Stimulated activated CD4-positive, alpha-beta T cell treated with anti-CD3 and anti-CD28 coated beads, Interleukin-4, amount 100 ng/mL, for 4 hours (primary cell): ENCODE data around the gene AGAP4.
"Not testable (repeated sequence)": the region's sequence is repeated elsewhere in the genome, so short reads cannot be mapped to it uniquely, and the experiment has no call there.

ENCODE experiments used
- DNase-seq, 2 experiments: peaks; one replicate each; pipeline ENCODE4 v3.0.0-alpha.2; 2020

The AGAP4 gene

DNA sequence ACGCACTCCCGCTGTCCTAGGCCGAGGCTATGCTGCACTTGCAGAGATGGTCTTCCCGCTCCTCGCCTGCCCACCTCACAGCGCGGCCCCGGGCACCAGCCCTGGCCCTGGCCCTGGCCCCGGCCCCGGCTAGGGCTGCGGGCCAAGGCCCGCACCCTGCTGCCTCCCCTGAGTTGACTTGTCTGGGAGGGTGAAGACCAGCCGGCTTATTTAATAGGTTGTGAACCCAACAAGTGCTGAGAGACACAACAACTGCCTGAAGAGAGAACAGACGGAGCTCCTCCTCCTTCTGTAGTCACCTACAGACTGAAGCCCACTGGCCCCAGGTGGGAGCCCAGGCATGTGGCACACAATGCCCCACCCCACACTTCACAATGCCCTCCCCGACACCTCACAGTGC, at the start of gene AGAP4:
Gene AGAP4 (minus strand): TSS at position 101 of the 400 bp plus-strand sequence. CDS start 153 bp downstream, outside the sequence.
- DNase-seq = not testable (repeated sequence)

DNA sequence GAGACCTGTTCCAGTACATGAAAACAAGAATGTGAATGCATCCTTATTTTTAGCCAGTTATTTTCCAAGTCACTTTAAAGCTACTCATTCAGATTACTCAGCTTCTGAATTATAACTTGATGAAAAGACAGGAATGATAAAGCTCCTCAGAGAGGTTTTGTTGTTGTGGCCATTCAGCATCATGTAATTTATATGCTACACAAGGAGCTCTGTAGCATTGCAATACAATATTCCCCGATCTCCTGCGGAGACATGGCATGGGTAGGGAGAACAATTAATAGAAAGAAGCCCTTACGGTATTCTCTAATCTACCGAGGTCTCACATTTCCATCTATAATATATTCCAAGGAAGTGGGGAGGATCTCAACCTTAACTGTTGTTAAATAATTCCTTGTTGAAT, 43.4 kb upstream of the AGAP4 start:
- not testable (repeated sequence) for DNase-seq

DNA sequence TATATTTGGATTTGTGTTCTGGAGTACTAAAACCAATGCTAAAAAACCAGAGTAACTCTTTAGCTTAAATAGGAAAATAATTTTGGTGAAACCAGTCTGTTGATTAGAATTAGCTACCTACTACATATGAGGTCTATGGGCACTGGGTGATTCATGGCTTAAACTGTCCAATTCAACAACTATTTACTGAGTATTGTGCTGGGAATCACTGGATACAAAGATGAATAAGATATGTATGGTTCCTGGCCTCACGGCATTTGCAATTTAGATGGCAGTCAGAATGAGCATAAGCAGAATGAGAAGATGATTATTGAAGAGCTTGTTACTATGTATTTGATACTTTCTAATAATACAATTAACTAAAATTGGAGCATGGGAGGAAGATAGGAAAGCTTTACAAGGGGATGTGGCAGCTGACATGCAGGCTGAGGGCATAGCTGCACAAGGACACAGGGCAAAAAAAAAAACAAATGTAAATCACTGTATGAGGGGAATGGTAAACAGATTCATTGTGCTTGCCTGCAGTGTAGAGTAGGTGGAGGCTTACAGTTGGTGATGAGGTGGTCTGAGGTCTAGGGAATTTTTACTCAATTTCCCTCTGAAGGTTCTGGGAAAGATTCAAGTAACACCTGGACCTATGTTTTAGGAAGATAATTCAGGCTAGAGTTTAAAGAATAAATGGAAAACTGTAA, 42.4 kb upstream of the AGAP4 start:
- not testable (repeated sequence) for DNase-seq

DNA sequence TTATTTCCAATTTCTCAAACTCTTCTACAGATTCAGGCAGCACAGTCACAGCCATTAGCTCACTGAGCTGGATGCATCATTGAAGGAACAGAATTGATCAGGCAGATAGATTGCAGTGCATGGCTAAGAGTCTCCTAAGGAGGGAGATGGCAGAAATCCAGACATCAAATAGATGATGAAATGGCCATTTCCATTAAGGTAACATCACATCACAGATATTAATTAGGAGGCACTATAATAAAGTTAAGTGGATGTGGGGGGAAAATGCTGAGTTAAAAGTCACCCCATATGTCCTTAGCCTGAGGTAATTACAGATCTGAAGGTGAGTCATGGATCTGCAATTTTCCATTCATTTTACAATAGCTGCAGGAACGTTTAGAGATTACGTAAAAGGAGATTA, 35.6 kb upstream of the AGAP4 start:
- DNase-seq = not testable (repeated sequence)

DNA sequence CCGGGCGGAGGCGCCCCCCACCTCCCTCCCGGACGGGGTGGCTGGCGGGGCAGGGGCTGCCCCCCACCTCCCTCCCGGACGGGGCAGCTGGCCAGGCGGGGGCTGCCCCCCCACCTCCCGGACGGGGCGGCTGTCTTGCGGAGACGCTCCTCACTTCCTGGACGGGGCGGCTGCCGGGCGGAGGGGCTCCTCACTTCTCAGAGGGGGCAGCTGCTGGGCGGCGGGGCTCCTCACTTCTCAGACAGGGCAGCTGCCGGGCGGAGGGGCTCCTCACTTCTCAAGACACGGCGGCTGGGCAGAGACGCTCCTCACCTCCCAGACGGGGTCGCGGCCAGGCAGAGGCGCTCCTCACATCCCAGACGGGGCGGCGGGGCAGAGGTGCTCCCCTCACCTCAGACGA, 18.1 kb upstream of the AGAP4 start:
- not testable (repeated sequence) for DNase-seq

DNA sequence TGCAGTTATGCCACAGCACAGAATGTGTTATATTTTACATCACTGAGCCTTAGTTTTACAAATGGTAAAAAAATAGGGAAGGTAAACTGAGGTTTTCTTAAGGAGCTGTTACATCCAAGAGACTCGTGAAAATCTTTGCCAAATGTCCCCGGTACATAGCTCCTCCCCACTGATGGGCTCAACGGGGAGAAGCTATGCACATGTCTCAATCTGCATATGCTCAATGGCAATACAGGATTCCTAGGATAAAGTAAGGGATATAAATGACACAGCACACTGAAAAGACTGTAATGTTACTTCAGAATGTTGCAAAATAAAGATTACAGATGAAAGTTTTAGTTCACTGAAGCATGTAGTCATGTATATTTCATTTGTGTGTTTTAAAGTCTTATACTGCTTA, 17.0 kb upstream of the AGAP4 start:
- not testable (repeated sequence) for DNase-seq

DNA sequence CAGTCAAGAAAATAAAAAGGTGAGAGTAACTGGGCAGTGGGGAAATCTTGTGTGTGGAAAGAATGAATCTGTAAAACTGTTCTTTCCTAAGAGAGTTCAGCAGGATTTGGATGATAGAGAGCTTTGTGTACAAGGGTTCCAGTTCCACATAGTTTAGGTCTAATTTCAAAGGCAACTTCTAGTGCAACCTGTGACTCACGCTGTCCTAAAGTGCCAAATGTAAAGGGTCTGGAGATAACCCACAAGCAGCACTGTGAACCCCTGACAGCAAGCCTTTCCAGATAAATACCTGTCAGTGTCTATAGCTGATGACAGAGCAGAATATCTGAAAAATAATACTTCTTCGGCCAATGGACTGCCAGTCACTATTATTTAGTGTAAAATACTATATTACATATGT, 16.3 kb upstream of the AGAP4 start:
- not testable (repeated sequence) for DNase-seq

DNA sequence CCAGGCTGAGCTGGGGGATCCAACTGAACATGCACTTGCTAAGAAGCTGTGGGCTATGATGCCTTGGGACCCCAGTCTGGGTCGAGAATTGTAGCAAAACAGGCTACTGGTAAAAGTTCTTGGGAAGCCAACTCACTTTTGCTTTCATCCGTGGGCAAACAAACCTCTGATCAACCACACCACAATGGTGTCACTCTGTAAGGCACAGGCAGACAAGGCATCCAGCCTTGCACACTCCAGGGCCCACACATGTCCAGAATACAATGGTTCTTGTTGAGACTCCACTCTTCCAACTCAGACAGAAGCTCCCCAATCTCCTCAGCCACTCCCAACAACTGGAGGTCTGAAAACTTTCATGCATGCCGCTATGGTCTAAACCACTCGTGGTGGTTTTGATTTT, 10.6 kb upstream of the AGAP4 start:
- DNase-seq = not testable (repeated sequence)

DNA sequence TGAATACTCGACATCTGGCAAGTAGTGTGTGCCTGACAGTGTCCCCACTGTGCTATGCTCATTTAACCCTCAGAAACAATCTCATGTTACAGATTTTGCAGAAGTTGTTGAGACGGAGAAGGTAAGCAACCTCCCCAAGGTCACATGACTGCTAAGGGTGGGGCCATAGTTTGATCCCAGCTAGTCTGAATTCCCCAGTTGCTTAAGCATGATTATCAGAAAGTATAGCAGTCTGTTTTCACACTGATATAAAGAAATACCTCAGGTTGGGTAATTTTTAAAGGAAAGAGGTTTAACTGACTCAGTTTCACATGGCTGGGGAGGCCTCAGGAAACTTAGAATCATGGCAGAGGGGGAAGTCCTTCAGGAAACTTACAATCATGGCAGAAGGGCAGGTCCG, 1.2 kb upstream of the AGAP4 start:
- DNase-seq = not testable (repeated sequence)

DNA sequence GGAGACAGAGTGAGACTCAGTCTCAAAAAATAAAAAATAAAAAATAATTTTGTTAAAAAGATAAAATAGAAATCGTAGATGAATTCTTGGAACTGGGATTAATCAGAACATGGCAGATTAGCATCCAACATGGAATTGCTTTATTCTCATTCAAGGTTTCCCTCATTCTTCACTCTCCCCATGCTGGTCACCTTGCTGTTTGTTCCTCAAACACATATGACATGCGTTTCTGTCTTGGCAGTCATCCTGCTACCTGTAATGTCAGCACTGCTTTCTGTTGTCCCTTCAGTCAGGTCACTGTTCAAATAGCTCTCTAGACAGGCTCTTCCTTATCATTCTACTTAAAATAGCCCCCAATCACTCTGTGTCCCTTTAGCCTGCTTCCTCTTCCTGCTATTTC, 24.4 kb downstream of the AGAP4 start:
- not testable (repeated sequence) for DNase-seq

DNA sequence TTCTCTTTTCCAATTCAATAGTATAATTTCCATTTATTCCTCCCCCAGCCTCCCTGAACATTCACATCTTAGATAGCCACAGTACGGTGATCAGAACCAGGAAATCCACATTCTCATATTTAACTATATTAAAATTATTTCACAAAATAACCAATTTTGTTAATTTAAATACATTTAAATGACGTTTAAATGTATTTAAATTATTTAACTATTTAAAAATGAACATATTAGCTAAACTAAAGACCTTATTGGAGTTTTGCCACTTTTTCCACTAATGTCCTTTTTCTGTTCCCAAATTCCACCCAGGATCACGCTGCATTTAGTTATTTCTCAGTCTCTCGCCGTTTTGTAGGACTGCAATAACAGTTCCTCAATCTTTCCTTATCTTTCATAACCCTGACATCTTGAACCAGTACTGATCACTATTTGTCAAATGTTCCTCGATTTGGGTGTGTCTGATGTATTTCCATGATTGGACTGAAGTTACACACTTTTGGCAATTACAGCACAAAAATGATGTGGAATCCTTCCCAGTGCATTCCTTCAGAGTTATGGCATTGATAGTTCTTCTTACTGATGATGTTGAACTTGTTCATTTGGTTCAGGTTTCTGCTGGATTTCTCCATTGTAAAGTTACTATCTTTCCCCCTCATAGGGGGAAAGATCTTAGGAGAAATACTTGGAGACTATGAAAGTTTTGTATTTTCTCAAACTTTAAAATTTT, 27.0 kb downstream of the AGAP4 start:
- DNase-seq = not testable (repeated sequence)

DNA sequence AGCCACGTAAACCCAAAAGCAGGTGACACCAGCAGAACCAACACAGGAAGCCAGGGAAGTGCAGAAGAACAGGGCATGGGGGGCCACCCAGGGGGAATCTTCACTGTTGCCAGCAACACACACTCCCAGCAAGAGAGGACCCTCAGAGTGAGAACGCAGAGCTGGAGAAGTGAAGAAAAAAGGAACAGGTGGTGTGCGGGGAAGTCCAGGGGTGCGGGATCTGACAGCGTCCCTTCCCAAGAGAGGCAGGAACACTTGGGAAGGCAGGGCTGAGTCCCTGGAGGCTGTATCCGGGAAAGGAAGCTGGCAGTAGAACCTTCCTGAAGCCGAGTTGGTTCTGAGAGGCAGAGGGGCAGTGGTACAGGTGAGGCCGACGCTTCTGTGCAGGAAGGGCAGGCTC, 27.7 kb downstream of the AGAP4 start:
- no peak for DNase-seq

DNA sequence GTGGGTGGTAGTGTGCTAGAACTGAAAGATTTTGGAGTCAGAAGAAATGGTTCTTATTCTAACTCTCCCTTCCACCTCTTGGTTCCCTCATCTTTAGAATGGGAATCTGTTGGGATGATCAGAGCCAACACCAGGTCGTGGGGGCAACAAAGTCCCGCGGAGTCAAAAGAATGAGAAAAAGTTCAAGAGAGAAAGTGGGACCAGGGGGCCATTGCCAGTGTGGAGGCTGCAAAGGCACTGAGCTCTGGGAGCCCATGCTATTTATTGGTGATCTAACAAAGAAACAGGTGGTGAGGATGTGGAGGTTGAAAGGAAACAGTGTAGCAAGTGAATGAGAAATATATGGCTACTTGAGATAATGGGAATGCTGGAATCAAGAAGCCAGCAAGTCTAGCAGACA, 29.4 kb downstream of the AGAP4 start:
- no peak for DNase-seq

DNA sequence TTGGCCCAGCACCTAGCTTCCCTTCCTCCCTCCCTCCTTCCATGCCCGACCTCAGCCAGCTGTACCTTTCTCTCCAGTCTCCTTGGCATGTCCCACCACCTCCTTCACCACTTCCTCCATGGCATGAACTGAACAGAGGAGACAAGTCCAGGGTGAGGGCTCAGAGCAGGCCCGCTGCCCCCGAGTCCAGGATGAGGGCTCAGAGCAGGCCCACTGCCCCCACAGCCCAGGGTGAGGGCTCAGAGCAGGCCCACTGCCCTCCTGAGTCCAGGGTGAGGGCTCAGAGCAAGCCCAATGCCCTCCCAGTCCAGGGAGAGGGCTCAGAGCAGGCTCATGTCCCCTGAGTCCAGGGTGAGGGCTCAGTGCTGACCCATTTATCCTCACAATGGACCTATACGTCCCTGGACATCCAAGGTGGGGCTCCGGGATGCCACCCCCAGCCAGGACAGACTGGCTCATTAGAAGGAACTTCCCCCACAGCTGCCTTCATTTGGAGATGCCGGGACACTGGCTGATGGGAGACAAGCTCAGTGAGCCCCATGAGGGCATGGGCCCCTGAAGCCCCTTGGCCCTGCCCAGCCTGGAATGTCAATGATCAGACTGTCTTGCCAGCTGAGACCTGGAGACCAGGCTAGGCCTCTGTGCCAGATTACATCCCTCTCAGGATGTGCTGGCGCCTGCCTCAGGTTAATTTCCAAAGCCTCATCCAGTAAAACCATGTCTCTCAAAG, 30.0 kb downstream of the AGAP4 start:
- no peak for DNase-seq

DNA sequence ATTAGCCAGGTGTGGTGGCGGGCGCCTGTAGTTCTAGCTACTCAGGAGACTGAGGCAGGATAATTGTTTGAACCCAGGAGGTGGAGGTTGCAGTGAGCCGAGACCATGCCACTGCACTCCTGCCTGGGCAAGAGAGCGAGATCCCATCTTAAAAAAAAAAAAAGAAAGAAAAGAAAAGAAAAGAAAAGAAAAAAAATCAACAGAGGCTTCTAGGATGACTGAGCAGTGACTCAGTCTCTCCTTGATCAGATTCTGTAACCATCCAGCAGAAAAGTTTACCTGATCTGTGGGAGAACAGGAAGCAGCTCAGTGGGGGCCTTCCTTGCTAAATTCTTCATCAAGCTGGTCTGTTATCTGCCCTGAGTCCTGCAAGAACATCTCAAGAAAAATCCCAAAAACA, 33.2 kb downstream of the AGAP4 start:
- DNase-seq = not testable (repeated sequence)

DNA sequence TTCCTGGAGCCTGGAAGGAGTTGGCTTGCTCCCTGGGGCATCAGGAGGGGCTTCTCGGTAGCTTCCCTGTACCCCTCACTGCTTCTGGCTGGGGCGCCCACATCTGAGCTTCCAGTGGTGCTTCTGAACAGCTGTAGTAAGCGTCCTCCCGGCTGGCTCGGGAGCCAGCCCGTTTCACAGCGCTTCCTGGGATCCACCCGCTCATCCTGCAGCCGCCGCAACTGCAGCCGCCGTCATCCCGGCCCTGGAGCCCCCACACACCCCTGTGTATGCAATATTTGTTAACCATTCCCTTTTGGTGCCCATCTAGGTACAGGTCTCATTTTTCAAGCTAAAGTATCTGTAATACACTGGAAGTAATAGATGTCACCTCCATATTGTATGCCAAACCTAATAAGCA, 34.3 kb downstream of the AGAP4 start:
- DNase-seq = not testable (repeated sequence)

DNA sequence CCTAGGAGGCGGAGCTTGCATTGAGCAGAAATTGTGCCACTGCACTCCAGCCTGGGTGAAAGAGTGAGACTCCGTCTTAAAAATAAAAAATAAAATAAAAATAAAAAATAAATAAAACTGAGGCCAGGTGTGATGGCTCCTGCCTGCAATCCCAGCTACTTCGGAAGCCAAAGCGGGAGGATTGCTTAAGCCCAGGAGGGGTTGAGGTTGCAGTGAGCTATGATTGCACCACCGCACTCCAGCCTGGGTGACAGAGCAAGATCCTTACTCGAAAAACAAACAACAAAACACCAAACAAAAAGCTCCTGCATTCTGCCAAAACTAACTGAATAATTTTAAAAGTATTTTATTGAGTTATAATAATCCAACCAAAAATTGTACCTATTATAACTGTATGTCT, 36.2 kb downstream of the AGAP4 start:
- DNase-seq = no peak

DNA sequence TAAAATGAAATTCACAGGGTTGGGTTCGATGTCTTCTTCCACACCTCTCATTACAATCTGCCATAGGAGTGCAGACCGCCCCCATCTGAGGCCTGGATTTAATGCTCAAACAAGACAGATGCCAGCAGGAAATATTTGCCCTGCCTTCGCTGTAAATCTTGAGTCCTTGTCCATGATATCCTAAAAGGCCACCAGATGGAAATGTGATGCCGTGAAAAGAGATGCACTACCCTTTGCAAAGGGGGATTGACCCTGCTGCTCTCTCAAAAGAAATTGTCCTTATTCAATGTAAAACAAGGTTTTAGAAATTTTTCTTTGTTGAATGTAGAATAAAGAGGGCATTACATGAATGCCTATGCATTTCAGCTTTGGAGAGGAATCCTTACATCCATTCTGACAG, 37.5 kb downstream of the AGAP4 start:
- no peak for DNase-seq

DNA sequence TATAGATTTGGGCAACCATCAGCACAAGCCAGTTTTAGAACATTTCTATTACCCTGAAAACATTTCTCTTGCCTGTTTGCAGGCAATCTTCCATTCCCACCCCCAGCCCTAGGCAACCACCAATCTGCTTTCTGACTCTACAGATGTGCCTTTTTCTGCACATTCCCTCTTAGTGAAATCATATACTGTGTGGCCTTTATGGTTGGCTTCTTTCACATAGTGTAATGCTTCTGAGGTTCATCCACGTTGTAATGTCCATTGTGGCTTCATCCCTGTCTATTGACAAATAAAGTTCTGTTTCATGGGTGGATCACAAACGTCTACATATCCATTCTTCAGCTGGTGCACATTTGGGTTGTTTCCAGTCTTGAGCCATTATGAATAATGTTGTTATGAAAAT, 42.3 kb downstream of the AGAP4 start:
- not testable (repeated sequence) for DNase-seq

DNA sequence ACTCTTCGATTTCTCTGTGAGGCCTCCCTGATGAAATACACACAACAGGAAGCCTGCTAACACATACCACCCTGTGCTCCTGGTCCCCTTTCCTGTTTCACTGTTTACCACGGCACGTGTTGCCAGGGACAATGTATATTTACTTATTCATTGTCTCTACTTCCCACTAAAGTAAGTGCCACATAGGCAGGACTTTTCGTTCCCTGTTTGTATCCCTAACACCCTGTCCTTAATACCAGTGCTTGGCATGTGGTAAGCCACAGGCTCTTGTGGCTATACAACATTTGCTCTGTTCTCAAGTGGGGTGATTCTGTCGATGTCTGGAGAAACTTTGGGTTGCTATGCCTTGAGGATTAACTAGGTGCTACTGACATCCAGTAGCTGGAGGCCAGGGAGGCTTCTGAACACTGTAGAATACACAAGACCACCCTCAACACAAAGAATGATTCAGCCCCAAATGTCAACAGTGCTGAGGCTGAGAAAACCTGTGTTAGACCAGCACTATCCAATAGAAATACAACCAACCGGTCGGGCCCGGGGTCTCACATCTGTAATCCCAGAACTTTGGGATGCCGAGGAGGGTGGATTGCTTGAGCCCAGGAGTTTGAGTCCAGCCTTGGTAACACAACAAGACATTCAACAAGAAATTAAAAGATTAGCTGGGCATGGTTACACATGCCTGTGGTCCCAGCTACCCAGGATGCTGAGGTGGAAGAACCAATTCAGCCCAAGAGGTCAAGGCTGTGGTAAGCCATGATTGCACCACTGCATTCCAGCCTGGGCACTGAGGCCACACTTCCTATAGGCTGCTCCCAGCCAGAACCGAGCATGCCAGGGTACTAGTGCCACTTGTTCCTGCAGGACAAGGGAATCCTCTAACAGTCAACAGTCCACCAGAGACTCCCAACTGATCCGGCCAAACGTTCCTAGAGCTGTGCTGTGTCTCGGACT, 44.0 kb downstream of the AGAP4 start:
- not testable (repeated sequence) for DNase-seq

DNA sequence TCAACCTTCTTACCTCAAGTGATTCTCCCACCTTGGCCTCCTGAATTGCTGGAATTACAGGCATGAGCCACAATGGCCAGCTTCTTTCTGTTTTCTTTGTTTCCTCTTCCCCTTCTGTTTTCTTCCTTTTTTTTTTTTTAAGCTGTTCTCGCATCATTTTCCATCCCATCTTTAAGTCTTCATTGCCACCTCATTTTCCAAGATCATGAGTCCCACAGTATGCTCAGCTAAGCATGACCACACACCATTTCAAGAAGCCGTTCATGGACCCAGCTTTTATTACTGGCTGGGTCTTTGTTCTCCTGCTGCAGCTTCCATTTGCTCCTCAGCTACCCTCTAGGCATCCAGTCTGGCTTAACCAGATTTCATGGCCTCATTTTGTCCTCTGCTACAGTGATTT, 52.5 kb downstream of the AGAP4 start:
- not testable (repeated sequence) for DNase-seq

DNA sequence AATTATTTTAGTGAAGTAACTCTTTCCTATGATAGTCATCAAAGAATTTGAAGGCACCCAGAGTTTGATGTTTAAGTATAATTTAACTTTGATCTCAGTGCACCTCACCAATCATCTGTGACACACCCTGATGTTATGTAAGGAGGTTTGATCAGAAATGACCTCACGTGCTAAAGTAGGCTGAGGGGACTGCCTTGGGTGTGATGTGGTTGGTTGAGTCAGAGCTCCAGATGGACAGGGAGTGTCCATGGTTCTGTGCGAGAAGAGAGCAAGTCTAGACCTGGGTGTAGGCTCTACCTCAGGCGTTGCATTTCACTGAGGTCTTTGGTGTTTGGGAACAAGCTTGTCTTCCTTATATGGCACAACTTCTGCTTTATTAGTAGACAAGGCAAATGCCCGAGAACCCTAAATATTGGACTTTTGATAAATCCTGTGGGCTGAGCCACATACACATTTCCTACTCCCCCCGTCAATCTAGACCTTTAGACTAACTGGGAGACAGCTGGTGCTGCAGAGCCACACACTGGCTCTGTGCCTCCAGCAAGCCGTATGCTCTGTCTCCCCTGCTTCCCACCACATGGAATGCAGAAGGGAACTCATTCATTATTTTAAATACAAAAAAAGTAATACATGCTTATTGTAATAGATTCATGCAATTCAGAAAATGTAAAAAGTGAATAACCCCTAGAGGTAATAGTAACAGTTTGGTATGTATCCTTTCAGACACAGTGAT, 56.4 kb downstream of the AGAP4 start:
- DNase-seq = not testable (repeated sequence)
